ENCODE measurements around the gene ASH1L.
"Not testable (repeated sequence)": the region's sequence is repeated elsewhere in the genome, so short reads cannot be mapped to it uniquely, and the experiment has no call there.

ASH1L gene

DNA sequence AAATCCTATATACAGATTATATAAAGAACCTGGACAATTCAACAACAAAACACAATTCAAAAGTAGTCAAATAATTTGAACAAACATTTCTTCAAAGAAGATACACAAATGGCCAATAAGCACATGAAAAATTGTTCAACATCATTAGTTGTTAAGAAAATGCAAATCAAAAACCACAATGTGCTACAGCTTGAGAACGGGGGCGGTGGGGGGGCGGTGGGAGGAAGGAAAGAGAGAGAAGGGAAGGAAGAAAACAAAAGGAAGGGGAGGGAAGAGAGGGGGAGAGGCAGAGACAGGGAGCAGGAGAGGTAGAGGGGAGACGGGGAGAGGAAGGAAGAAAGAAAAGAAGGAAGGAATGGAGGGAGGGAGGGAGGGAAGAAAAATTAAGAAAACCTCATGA lies 44.1 kb downstream of the ASH1L start:
- no peak for DNase-seq (ENCODE audit: low read depth)
- TF ChIP-seq, protein P1, sequence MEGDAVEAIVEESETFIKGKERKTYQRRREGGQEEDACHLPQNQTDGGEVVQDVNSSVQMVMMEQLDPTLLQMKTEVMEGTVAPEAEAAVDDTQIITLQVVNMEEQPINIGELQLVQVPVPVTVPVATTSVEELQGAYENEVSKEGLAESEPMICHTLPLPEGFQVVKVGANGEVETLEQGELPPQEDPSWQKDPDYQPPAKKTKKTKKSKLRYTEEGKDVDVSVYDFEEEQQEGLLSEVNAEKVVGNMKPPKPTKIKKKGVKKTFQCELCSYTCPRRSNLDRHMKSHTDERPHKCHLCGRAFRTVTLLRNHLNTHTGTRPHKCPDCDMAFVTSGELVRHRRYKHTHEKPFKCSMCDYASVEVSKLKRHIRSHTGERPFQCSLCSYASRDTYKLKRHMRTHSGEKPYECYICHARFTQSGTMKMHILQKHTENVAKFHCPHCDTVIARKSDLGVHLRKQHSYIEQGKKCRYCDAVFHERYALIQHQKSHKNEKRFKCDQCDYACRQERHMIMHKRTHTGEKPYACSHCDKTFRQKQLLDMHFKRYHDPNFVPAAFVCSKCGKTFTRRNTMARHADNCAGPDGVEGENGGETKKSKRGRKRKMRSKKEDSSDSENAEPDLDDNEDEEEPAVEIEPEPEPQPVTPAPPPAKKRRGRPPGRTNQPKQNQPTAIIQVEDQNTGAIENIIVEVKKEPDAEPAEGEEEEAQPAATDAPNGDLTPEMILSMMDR (conservative IDR thresholded peaks at IDR 0.05; ENCODE audit: low read depth, low read length), result no peak

DNA sequence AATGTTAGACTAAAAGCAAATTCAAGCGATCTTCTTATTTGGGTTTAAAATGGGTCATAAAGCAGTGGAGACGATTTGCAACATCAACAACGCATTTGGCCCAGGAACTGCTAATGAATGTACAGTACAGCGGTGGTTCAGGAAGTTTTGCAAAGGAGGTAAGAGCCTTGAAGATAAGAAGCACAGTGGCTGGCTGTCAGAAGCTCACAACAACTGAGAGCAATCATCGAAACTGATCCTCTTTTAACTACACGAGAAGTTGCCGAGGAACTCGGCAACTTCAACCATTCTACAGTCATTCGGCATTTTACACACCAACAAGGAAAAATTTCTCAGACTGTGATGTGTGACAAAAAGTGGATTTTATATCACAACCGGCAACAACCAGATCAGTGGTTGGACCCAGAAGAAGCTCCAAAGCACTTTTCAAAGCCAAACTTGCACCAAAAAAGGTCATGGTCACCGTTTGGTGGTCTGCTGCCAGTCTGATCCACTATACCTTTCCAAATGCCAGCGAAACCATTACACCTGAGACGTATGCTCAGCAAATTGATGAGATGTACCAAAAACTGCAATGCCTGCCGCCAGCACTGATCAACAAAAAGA lies 47.9 kb downstream of the ASH1L start:
- TF ChIP-seq, protein P1 (conservative IDR thresholded peaks at IDR 0.05; ENCODE audit: low read depth, low read length), result no peak

More for the DNA sequence above, 44.1 kb downstream of the ASH1L start:
- no peak overlapping the region for H3K4me3 ChIP-seq (ENCODE audit: low read length)

DNA sequence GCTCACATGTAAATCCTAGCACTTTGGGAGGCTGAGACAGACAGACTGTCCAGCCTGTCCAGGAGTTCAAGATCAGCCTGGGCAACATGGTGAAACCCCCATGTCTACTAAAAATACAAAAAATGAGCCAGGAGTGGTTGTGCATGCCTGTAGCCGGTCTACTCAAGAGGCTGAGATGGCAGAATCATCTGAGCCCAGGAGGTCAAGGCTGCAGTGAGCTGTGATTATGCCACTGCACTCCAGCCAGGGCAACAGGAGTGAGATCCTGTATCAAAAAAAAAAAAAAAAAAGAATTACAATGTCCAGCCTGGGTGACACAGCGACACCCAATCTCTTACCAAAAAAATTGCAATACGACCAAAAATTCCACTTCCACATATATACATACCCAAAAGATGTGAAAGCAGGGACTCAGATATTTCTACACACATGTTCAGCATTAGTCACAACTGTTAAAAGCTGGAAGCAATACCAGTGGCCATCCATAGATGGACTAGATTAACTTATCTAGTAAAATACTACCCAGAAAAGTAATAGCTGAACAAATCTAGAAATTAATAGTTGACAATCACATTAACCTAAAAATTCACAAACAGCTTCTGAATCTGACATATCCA lies 49.2 kb downstream of the ASH1L start:
- TF ChIP-seq, protein P1 (conservative IDR thresholded peaks at IDR 0.05; ENCODE audit: low read depth, low read length), result no peak
- no peak for DNase-seq (ENCODE audit: low read depth)

More for the DNA sequence above, 47.9 kb downstream of the ASH1L start:
- DNase-seq (ENCODE audit: low read depth), result no peak
- H3K4me3 ChIP-seq (ENCODE audit: low read length), result no peak overlapping the region

DNA sequence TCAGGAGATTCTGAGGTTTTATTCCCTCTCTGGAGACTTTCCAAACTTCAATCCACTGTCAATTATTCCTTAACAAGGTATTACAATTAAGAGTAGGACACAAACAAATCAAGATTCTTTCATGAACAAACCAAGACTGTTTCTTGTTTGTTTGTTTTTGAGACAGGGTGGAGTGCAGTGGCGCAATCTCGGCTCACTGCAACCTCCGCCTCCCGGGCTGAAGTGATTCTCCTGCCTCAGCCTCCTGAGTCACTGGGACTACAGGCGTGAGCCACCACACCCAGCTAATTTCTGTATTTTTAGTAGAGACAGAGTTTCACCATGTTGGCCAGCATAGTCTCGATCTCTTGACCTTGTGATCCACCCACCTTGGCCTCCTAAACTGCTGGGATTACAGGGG lies 51.2 kb downstream of the ASH1L start:
- not testable (repeated sequence) for H3K4me3 ChIP-seq (ENCODE audit: low read length); DNase-seq (ENCODE audit: low read depth)

More for the DNA sequence above, 49.2 kb downstream of the ASH1L start:
- H3K4me3 ChIP-seq (ENCODE audit: low read length), result no peak overlapping the region

DNA sequence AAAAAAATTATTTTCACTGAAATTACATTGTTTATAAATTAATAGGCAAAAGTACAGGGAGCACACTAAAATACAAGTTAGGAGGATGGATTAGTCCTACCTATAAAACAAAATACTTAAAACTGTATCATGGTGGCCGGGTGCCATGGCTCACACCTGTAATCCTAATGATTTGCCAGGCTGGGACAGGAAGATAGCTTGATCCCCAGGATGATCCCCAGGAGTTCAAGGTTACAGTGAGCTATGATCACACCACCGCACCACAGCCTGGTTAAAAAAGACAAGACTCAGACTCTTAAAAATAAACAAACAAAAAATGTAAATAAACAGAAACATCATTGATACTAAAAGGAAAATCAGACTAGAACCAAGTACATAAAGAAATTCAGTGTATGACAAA lies 53.5 kb downstream of the ASH1L start:
- H3K4me3 ChIP-seq (ENCODE audit: low read length), result no peak overlapping the region
- no peak for DNase-seq (ENCODE audit: low read depth)
- TF ChIP-seq, protein P1 (conservative IDR thresholded peaks at IDR 0.05; ENCODE audit: low read depth, low read length), result no peak

DNA sequence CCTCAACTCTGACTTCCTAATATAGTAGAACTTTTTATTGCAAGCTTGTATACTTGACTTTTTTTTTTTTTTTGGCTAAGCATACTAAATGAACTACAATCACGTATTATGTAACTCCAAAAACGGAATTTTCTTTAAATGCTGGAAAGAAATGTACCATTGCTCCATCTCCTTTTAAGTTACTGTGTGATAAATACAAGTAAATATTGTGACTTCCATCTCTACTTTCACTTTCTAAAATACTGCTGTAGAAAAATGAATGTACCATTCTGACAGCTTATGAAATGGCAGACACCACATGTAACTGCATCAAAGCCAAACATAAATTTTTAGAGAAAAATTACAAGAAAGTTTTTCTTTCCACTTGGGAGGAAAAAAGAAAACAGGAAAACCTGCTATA lies 54.7 kb downstream of the ASH1L start:
- no peak for DNase-seq (ENCODE audit: low read depth)
- TF ChIP-seq, protein P1 (conservative IDR thresholded peaks at IDR 0.05; ENCODE audit: low read depth, low read length), result no peak
- no peak overlapping the region for H3K4me3 ChIP-seq (ENCODE audit: low read length)

DNA sequence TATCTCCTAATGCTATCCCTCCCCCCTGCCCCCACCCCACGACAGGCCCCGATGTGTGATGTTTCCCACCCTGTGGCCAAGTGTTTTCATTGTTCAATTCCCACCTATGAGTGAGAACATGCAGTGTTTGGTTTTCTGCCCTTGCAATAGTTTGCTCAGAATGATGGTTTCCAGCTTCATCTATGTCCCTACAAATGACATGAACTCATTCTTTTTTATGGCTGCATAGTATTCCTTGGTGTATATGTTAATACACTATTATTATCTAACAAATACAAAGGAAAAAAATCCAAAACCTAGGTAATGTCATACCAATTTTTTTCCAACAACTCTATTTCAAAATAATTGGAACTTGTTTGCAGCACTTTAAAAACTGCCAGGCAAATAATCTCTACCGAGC lies 56.6 kb downstream of the ASH1L start:
- not testable (repeated sequence) for H3K4me3 ChIP-seq (ENCODE audit: low read length); DNase-seq (ENCODE audit: low read depth)

DNA sequence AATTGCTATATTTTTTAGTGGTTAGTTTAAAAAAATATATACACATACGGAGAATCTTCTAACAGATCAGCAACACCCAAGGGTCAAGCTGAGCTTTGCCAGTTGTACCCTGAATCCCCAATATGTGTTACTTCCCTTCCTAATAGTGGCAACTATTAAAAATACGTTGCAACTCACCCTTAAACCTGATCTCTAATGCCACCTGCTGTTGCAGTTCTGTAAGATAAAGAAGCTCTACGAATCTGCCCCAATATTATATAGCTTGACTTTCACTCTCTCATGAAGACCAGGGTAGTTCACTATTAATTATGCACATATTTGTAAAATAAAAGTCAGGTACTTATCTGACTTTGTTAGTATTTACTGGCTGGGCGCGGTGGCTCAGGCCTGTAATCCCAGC lies 58.4 kb downstream of the ASH1L start:
- H3K4me3 ChIP-seq (ENCODE audit: low read length), result no peak overlapping the region
- TF ChIP-seq, protein P1 (conservative IDR thresholded peaks at IDR 0.05; ENCODE audit: low read depth, low read length), result peak; percentile 48
- DNase-seq (ENCODE audit: low read depth), result no peak
